Measurements from ENCODE around the gene ERBB2. TPM values are rescaled to one million over a fixed set of nuclear protein-coding genes. Genes with fewer than 3 reads are reported as not detected.

ERBB2 gene
- total and polyA plus RNA-seq, 9 donors = 80.4 to 171 (median 123) TPM

GRCh38 chr17:39752241-39752881, 52.5 kb downstream of the ERBB2 start:
- Histone ChIP-seq H3K4me3 (ENCODE audit: low read length) (no peak overlapping the region), H3K27me3 (ENCODE audit: control insufficient read depth, insufficient read depth, low read length) (peaks cover 20% of the 10 kb centered on the region), H3K9me3 (replicated peaks; ENCODE audit: control insufficient read depth, low read depth, low read length) (no peaks in the 10 kb centered on the region), H3K4me1 (ENCODE audit: control insufficient read depth, insufficient read depth, low read length) (peaks cover 21% of the 10 kb centered on the region), H3K36me3 (ENCODE audit: control insufficient read depth, insufficient read depth, low read length) (no peaks in the 10 kb centered on the region), H3K27ac (ENCODE audit: low read length) (no peak overlapping the region)
- no peak for DNase-seq
- 40% methylated on average over 4 of the region's 13 CpGs for whole genome bisulfite sequencing (ENCODE audit: insufficient coverage)

DNA sequence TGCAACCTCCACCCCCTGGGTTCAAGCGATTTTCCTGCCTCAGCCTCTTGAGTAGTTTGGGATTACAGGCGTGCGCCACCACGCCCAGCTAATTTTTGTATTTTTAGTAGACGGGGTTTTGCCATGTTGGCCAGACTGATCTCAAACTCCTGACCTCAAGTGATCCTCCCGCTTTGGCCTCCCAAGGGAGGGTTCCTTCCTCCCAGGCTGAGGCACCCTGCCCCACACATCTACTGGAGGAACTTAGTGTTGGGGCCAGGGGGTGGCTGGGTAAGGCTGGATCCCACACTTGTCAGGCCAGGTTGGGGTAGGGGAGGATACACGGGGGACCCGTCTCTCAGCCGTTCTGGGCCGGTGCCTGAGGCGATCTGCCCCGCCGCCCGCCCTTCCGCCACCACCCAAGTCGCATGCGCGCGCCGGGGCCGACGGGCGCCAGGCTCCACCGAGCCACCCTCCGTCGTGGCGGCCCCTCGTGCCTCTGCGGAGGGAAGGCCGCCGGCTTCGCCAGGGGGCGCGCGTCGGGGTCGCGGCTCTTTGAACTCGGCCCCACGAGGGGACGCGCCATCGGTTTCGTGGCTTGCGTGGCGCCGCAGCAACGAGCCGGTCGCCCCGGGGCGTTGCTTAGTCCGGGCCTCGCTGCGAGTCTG, 53.8 kb downstream of the ERBB2 start:
- WGBS (ENCODE audit: insufficient coverage) = under 1% methylated on average over 49 of the region's 55 CpGs
- peak; percentile 61 for DNase-seq
- peaks cover 21% of the 10 kb centered on the region for H3K4me1 ChIP-seq (ENCODE audit: control insufficient read depth, insufficient read depth, low read length)

DNA sequence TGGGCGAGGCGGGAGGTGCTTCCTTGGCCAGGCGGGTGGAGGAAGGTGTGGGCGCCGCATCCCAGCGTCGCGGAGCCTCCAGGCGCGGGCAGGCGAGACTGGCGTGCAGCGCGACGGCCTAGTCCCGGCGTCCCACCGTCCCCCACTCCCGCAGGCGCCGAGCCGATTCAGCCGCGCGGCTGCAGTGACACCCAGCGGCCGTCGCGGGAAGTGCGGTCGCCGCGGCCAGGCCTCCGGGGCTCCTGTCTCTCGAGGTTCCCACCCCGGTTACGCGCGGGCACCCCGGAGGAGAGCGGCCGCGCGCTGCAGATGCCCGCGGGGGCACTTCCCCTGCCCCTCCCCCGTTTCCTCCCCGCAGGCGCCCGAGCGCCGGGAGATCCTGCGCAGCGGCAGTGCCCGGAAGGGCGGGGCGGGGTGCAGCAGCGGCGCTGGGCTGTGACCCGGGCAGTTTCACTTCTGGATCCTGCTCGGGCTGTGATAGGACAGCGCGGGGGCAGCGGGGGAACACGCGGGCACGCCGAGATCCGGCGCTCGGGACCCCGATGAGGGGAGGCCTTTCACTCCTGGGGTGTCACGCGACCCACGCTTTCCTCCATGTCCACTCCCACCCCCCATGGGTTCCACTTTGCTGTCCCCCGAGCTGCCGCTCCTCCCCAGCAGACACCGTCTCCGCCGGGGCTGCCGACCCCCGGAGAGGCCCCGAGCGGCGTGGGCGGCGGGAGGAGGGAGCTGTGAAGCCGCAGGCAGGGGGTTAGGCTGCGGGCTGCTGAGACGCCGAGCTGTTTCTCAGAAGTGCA, 54.5 kb downstream of the ERBB2 start:
- Histone ChIP-seq H3K9me3 (replicated peaks; ENCODE audit: control insufficient read depth, low read depth, low read length) (no peaks in the 10 kb centered on the region), H3K4me3 (ENCODE audit: low read length) (peak overlapping the region; percentile 74), H3K4me1 (ENCODE audit: control insufficient read depth, insufficient read depth, low read length) (peaks cover 21% of the 10 kb centered on the region), H3K27ac (ENCODE audit: low read length) (peak overlapping the region; percentile 92), H3K36me3 (ENCODE audit: control insufficient read depth, insufficient read depth, low read length) (no peaks in the 10 kb centered on the region), H3K27me3 (ENCODE audit: control insufficient read depth, insufficient read depth, low read length) (peaks cover 20% of the 10 kb centered on the region)
- peak; percentile 92 for DNase-seq
- under 1% methylated on average over 77 of the region's 91 CpGs for WGBS (ENCODE audit: insufficient coverage)

More for the DNA sequence above, 53.8 kb downstream of the ERBB2 start:
- no peaks in the 10 kb centered on the region for H3K36me3 ChIP-seq (ENCODE audit: control insufficient read depth, insufficient read depth, low read length)
- peak overlapping the region; percentile 47 for H3K27ac ChIP-seq (ENCODE audit: low read length)
- H3K9me3 ChIP-seq (replicated peaks; ENCODE audit: control insufficient read depth, low read depth, low read length) = no peaks in the 10 kb centered on the region
- H3K27me3 ChIP-seq (ENCODE audit: control insufficient read depth, insufficient read depth, low read length) = peaks cover 20% of the 10 kb centered on the region
- peak overlapping the region; percentile 74 for H3K4me3 ChIP-seq (ENCODE audit: low read length)

- peak; percentile 48 for DNase-seq
Measured at GRCh38 chr17:39754958-39755553, 55.2 kb downstream of the ERBB2 start.

GRCh38 chr17:39755554-39756379, 55.9 kb downstream of the ERBB2 start:
- peak overlapping the region; percentile 92 for H3K27ac ChIP-seq (ENCODE audit: low read length)
- no peaks in the 10 kb centered on the region for H3K9me3 ChIP-seq (replicated peaks; ENCODE audit: control insufficient read depth, low read depth, low read length)

More at GRCh38 chr17:39754958-39755553, 55.2 kb downstream of the ERBB2 start:
- no peaks in the 10 kb centered on the region for H3K36me3 ChIP-seq (ENCODE audit: control insufficient read depth, insufficient read depth, low read length)
- peaks cover 21% of the 10 kb centered on the region for H3K4me1 ChIP-seq (ENCODE audit: control insufficient read depth, insufficient read depth, low read length)
- H3K4me3 ChIP-seq (ENCODE audit: low read length) = peak overlapping the region; percentile 74
- 21% methylated on average over 6 of the region's 21 CpGs for WGBS (ENCODE audit: insufficient coverage)
- no peaks in the 10 kb centered on the region for H3K9me3 ChIP-seq (replicated peaks; ENCODE audit: control insufficient read depth, low read depth, low read length)
- peaks cover 20% of the 10 kb centered on the region for H3K27me3 ChIP-seq (ENCODE audit: control insufficient read depth, insufficient read depth, low read length)
- H3K27ac ChIP-seq (ENCODE audit: low read length) = peak overlapping the region; percentile 92

DNA sequence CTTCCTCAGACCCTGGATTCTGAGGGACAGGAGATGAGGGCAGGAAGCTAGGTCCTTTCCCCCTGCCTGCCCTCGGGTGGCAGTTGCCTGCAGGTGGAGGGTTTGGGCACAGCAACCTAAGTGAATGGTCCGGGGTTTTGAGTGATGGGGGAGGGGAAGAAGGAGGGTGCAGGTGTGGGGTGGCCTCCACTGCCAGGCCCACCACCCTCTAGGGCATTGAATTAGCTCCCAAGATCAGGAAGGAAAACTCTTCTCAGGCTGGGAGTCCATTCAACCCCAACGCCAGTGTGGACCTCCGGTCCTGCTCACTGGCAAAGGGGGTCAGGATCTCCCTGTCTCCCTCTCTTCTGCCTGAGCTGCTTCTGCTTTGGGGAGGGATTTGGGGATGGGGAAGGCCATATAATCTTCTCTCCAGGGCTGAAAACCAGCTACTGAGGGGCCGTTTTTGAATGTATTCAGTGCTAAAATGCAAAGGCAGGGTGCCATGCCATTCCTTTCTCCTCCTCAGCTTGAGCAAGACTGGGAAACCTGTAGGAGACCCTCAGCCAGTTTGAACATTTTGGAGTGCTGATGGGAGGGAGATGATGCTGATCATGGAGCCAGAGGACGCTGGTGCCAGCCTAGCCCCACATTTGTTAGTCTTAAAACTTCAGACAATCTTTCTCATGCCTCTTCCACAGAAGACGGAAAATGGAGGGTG, 56.7 kb downstream of the ERBB2 start:
- 57% methylated on average over 1 of the region's 7 CpGs for WGBS (ENCODE audit: insufficient coverage)
- H3K4me3 ChIP-seq (ENCODE audit: low read length) = no peak overlapping the region
- no peak for DNase-seq
- peaks cover 15% of the 10 kb centered on the region for H3K27me3 ChIP-seq (ENCODE audit: control insufficient read depth, insufficient read depth, low read length)
- no peaks in the 10 kb centered on the region for H3K9me3 ChIP-seq (replicated peaks; ENCODE audit: control insufficient read depth, low read depth, low read length)
- peaks cover 20% of the 10 kb centered on the region for H3K4me1 ChIP-seq (ENCODE audit: control insufficient read depth, insufficient read depth, low read length)
- H3K27ac ChIP-seq (ENCODE audit: low read length) = no peak overlapping the region
- no peaks in the 10 kb centered on the region for H3K36me3 ChIP-seq (ENCODE audit: control insufficient read depth, insufficient read depth, low read length)

More at GRCh38 chr17:39755554-39756379, 55.9 kb downstream of the ERBB2 start:
- Histone ChIP-seq H3K4me1 (ENCODE audit: control insufficient read depth, insufficient read depth, low read length) (peaks cover 21% of the 10 kb centered on the region), H3K36me3 (ENCODE audit: control insufficient read depth, insufficient read depth, low read length) (no peaks in the 10 kb centered on the region), H3K27me3 (ENCODE audit: control insufficient read depth, insufficient read depth, low read length) (peaks cover 17% of the 10 kb centered on the region), H3K4me3 (ENCODE audit: low read length) (no peak overlapping the region)
- 52% methylated on average over 9 of the region's 18 CpGs for WGBS (ENCODE audit: insufficient coverage)
- no peak for DNase-seq

DNA sequence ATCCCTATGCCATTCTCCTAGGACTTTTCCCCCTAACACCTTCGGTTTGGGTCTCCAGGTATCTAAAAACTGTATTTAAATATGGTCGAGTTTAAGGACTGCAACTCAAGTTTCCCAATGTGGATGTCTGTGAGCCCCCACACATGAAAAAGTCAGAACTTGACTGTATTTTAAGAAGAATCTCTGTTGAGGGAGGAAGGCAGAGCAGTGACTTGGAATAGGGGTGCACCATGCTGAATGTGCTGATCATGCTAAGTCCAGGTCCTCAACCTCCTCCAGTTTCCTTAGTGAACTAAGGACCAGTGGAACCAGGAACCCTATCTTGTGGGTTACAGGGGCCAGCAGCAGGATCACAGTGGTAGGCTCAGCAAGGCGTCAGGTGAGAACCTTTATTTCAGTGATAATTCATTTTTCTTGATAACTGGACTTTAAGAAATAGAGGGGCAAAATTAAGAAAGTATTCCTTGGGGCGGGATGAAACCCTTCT, 57.4 kb downstream of the ERBB2 start:
- H3K9me3 ChIP-seq (replicated peaks; ENCODE audit: control insufficient read depth, low read depth, low read length) = no peaks in the 10 kb centered on the region
- peaks cover 15% of the 10 kb centered on the region for H3K27me3 ChIP-seq (ENCODE audit: control insufficient read depth, insufficient read depth, low read length)
- no peak overlapping the region for H3K4me3 ChIP-seq (ENCODE audit: low read length)
- no peak for DNase-seq
- no peak overlapping the region for H3K27ac ChIP-seq (ENCODE audit: low read length)
- H3K4me1 ChIP-seq (ENCODE audit: control insufficient read depth, insufficient read depth, low read length) = peaks cover 14% of the 10 kb centered on the region
- 60% methylated on average over 1 of the region's 4 CpGs for WGBS (ENCODE audit: insufficient coverage)
- H3K36me3 ChIP-seq (ENCODE audit: control insufficient read depth, insufficient read depth, low read length) = no peaks in the 10 kb centered on the region

DNA sequence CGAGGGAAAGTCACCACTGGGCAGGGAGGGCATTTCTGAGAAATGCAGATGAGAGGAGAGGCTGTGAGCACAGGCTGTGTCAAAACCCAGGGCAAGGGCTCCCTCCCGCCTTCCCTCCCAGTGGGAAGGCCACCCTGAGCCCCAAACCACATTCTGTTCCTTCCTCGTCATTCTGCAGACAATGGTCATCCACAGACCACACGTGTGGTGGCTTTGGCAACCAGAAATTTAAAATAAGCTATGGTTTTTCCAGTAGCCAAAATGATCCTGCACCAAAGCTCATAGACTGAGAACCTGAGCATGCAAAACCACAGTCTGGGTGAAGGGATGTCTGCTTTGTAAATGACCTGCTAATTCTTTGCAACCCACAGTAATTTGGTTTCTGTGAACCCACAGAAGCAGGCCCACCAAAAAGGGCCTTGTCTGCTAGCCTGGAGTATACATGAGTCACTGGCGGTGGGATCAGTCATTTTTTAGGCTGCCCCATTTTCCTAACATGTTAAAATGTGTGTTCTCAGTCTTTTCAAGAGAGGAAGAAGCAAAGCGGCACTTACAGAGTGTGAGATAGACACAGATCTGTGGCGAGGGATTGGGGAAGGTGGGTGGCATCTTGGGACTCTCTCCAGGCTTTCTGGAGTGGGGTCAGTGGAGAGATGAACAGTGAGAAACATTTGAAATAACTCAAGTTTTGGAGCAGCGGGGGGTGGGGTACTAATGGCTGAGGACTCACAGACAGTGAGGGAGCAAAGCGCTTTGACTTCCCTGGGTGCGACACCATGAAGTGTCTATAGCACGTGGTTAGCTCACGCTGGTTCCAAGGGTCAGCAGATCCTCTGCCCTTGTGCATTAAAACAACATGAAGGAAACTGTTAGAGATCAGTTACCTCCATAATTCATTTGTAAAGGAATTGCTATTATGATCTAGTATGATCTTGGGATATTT, 58.3 kb downstream of the ERBB2 start:
- no peak for DNase-seq
- Histone ChIP-seq H3K4me3 (ENCODE audit: low read length) (no peak overlapping the region), H3K27ac (ENCODE audit: low read length) (no peak overlapping the region), H3K27me3 (ENCODE audit: control insufficient read depth, insufficient read depth, low read length) (peaks cover 15% of the 10 kb centered on the region), H3K36me3 (ENCODE audit: control insufficient read depth, insufficient read depth, low read length) (no peaks in the 10 kb centered on the region), H3K9me3 (replicated peaks; ENCODE audit: control insufficient read depth, low read depth, low read length) (no peaks in the 10 kb centered on the region), H3K4me1 (ENCODE audit: control insufficient read depth, insufficient read depth, low read length) (peaks cover 12% of the 10 kb centered on the region)
- WGBS (ENCODE audit: insufficient coverage) = 58% methylated on average over 5 of the region's 12 CpGs
